ENCODE measurements around the gene CRELD2. TPM values are rescaled to one million over a fixed set of nuclear protein-coding genes. Genes with fewer than 3 reads are reported as not detected.

The CRELD2 gene
- total and polyA plus RNA-seq, 2 of the 13 experiments (the other 11 are each of a cell fraction or from before 2014, with no cell fraction given): 17.2 to 44.7 TPM

- 70% methylated on average over 4 of the region's 11 CpGs for WGBS (ENCODE audit: low lambda C conversion rate)
- Histone ChIP-seq H3K79me2 (ENCODE audit: insufficient read depth, low read length) (peaks cover 9% of the 10 kb centered on the region), H2AFZ (ENCODE audit: low read length) (no peak overlapping the region), H3K27ac (ENCODE audit: extremely low read length, insufficient read depth, low read length) (peak overlapping the region; percentile 84), H3K4me2 (ENCODE audit: low read depth, low read length) (peak overlapping the region; percentile 94), H3K9ac (ENCODE audit: insufficient read depth, low read depth, low read length) (peak overlapping the region; percentile 67; the same call in 1 of the 2 replicates), H3K27me3 (ENCODE audit: control insufficient read depth in 1 of 2, insufficient read depth in 2 of 2, low read length in 2 of 2) (no peaks in the 10 kb centered on the region), H3K9me3 (ENCODE audit: low read length) (no peaks in the 10 kb centered on the region), H3K36me3 (replicated peaks in 1 of 2; ENCODE audit: control insufficient read depth in 1 of 2, insufficient read depth in 2 of 2, low read length in 2 of 2) (peaks cover 2 to 9% of the 10 kb centered on the region in 2 experiments; a peak in 4 of 5 replicates), H3K4me1 (ENCODE audit: insufficient read depth, low read length) (peaks cover 94% of the 10 kb centered on the region), H3K4me3 (replicated peaks in 1 of 3; ENCODE audit: insufficient read depth in 1 of 3, low read depth in 2 of 3, low read length in 3 of 3) (peak overlapping the region in 1 of 3 experiments; percentile 99; a peak in 2 of 6 replicates), H4K20me1 (ENCODE audit: insufficient read depth, low read length) (peaks cover 19% of the 10 kb centered on the region)
- TF ChIP-seq ZNF749 (CRISPR knock-in tag; IDR thresholded peaks at IDR 0.05; ENCODE audit: borderline replicate concordance) (no peak), ZNF567 (CRISPR knock-in tag; IDR thresholded peaks at IDR 0.05; ENCODE audit: borderline replicate concordance) (no peak), ZHX1 (CRISPR knock-in tag; IDR thresholded peaks at IDR 0.05; ENCODE audit: low read depth) (no peak), KDM2A (CRISPR knock-in tag; IDR thresholded peaks at IDR 0.05; ENCODE audit: borderline replicate concordance, low read depth) (0 out of 2 replicates have a peak, but pooled peaks have one; percentile 16), ZNF235 (CRISPR knock-in tag; IDR thresholded peaks at IDR 0.05; ENCODE audit: borderline replicate concordance) (no peak), HNRNPL (IDR thresholded peaks at IDR 0.05; ENCODE audit: low read depth, low read length) (peak; percentile 19; the same call in 1 of the 2 replicates)
- BruUV-seq (replicated peaks): no TSS peak
- FAIRE-seq: no peak
- in situ Hi-C loops (cut with HindIII; ENCODE audit: extremely low pct_ligation_motif_present, low pct_unique_long_range_greater_than_20kb) (loop anchor here (5.0 kb wide), 1 partner anchor 36 kb away; no protein-coding TSS in a partner anchor), intact Hi-C loops (cut with micrococcal nuclease; ENCODE audit: unreplicated experiment) (loop anchor here (5.0 kb wide), 1 partner anchor 36 kb away; no protein-coding TSS in a partner anchor)
- CTCF ChIA-PET (ENCODE audit: low intra/inter-chr PET ratio, low total read pairs): no interaction called here
- DNase-seq (ENCODE audit: low spot score): no peak
- no peak for ATAC-seq
- POLR2A ChIA-PET: interaction anchor here (1.0 to 16.4 kb wide), 6 partner anchors 12 to 62 kb away, joined by 3 to 722 read pairs (median 30); partner anchors contain the start of gene PIM3
Observed at GRCh38 chr22:49968313-49968830, 49.9 kb downstream of the CRELD2 start.

All from HepG2 (cell line).